A204.1 (cell line): ENCODE results near the gene PLEKHB2.
"Not testable (repeated sequence)": the region's sequence is repeated elsewhere in the genome, so short reads cannot be mapped to it uniquely, and the experiment has no call there.

Source experiments
- FAIRE-seq: peaks from 2 replicates; lab custom pipeline; 2012; peaks lifted over from hg19 to GRCh38; lab: Jason Lieb, UNC

Gene PLEKHB2

GRCh38 chr2:131143803-131144202, 38.7 kb downstream of the PLEKHB2 start:
- FAIRE-seq, result no peak

- FAIRE-seq, result no peak
Measured at GRCh38 chr2:131145040-131145439, 39.9 kb downstream of the PLEKHB2 start.

- FAIRE-seq, result no peak
Measured at GRCh38 chr2:131146231-131146630, 41.1 kb downstream of the PLEKHB2 start.

- no peak for FAIRE-seq
Measured at GRCh38 chr2:131146749-131147148, 41.6 kb downstream of the PLEKHB2 start.

- FAIRE-seq, result no peak
Measured at GRCh38 chr2:131148426-131148825, 43.3 kb downstream of the PLEKHB2 start.

- not testable (repeated sequence) for FAIRE-seq
Measured at GRCh38 chr2:131150109-131150508, 45.0 kb downstream of the PLEKHB2 start.

- no peak for FAIRE-seq
Measured at GRCh38 chr2:131151398-131151797, 46.3 kb downstream of the PLEKHB2 start.

GRCh38 chr2:131152074-131152473, 46.9 kb downstream of the PLEKHB2 start:
- FAIRE-seq, result no peak

GRCh38 chr2:131153529-131153928, 48.4 kb downstream of the PLEKHB2 start:
- no peak for FAIRE-seq

GRCh38 chr2:131154071-131154531, 49.0 kb downstream of the PLEKHB2 start:
- FAIRE-seq, result no peak

GRCh38 chr2:131154647-131155046, 49.5 kb downstream of the PLEKHB2 start:
- FAIRE-seq, result no peak

- no peak for FAIRE-seq
Measured at GRCh38 chr2:131155208-131155855, 50.2 kb downstream of the PLEKHB2 start.

GRCh38 chr2:131156452-131157149, 51.5 kb downstream of the PLEKHB2 start:
- no peak for FAIRE-seq

GRCh38 chr2:131165562-131165961, 60.4 kb downstream of the PLEKHB2 start:
- not testable (repeated sequence) for FAIRE-seq

GRCh38 chr2:131168538-131168937, 63.4 kb downstream of the PLEKHB2 start:
- no peak for FAIRE-seq

GRCh38 chr2:131178050-131178449, 72.9 kb downstream of the PLEKHB2 start:
- FAIRE-seq, result not testable (repeated sequence)

GRCh38 chr2:131178721-131179418, 73.7 kb downstream of the PLEKHB2 start:
- FAIRE-seq, result not testable (repeated sequence)

GRCh38 chr2:131181451-131181850, 76.3 kb downstream of the PLEKHB2 start:
- not testable (repeated sequence) for FAIRE-seq

- FAIRE-seq, result not testable (repeated sequence)
Measured at GRCh38 chr2:131193421-131193820, 88.3 kb downstream of the PLEKHB2 start.

- FAIRE-seq, result not testable (repeated sequence)
Measured at GRCh38 chr2:131196186-131196585, 91.0 kb downstream of the PLEKHB2 start.
